ENCODE results near the gene ST6GALNAC4.

- TF ChIP-seq POLR2AphosphoS5 (IDR thresholded peaks at IDR 0.05) (no peak), CTCF (IDR thresholded peaks at IDR 0.05) (no peak)
Measured at GRCh38 chr9:127941961-127942215, 25.0 kb upstream of the ST6GALNAC4 start.
